ENCODE data around the gene P2RY14. TPM values are rescaled to one million over a fixed set of nuclear protein-coding genes. Genes with fewer than 3 reads are reported as not detected.

P2RY14 gene
- total RNA-seq, 1 donor from 2014 or later, result 15.9 TPM

Other genes with a start within 250 kb of the P2RY14 start
- gene MED12L, start 192.9 kb downstream of the P2RY14 start, total RNA-seq, result 1.4 and 2.2 TPM in 2 replicates
- gene GPR171, start 75.3 kb downstream of the P2RY14 start, total RNA-seq, result 246 and 257 TPM in 2 replicates
- 0.22 and 0.42 TPM in 2 replicates for gene GPR87, start 38.3 kb upstream of the P2RY14 start, total RNA-seq
- not detected in 2 replicates for gene P2RY13, start 51.0 kb upstream of the P2RY14 start, total RNA-seq
- gene P2RY12, start 106.2 kb upstream of the P2RY14 start, total RNA-seq, result not detected in 2 replicates
- not detected in 2 replicates for gene IGSF10, start 182.5 kb upstream of the P2RY14 start, total RNA-seq

Measured in T-helper 1 cell treated with Interleukin-12 subunit alpha and Interleukin-12 subunit beta and Interleukin-4 antibody, amounts not matched to agents 30 ng/mL and 1 ng/mL, for 36 hours (primary cell).